ENCODE results near the gene ADSL. TPM values are rescaled to one million over a fixed set of nuclear protein-coding genes. Genes with fewer than 3 reads are reported as not detected.

Gene ADSL
- total and polyA plus RNA-seq, 9 of the 15 experiments (the other 6 are each of a cell fraction or from before 2014, with no cell fraction given) = 112 to 322 (median 146) TPM

GRCh38 chr22:40346185-40347118 lies at the start of gene ADSL (continued):
- TF ChIP-seq PCBP1 (IDR thresholded peaks at IDR 0.05; ENCODE audit: low read depth, low read length, poor library complexity, severe bottlenecking) = no peak
- no peak for TF ChIP-seq ZNF140 (CRISPR knock-in tag; IDR thresholded peaks at IDR 0.05)
- TF ChIP-seq ARID3A (IDR thresholded peaks at IDR 0.05; ENCODE audit: borderline replicate concordance, low read depth, low read length) = no peak
- TF ChIP-seq PATZ1 (CRISPR knock-in tag; IDR thresholded peaks at IDR 0.05; ENCODE audit: borderline replicate concordance) = no peak
- TF ChIP-seq, protein P1, sequence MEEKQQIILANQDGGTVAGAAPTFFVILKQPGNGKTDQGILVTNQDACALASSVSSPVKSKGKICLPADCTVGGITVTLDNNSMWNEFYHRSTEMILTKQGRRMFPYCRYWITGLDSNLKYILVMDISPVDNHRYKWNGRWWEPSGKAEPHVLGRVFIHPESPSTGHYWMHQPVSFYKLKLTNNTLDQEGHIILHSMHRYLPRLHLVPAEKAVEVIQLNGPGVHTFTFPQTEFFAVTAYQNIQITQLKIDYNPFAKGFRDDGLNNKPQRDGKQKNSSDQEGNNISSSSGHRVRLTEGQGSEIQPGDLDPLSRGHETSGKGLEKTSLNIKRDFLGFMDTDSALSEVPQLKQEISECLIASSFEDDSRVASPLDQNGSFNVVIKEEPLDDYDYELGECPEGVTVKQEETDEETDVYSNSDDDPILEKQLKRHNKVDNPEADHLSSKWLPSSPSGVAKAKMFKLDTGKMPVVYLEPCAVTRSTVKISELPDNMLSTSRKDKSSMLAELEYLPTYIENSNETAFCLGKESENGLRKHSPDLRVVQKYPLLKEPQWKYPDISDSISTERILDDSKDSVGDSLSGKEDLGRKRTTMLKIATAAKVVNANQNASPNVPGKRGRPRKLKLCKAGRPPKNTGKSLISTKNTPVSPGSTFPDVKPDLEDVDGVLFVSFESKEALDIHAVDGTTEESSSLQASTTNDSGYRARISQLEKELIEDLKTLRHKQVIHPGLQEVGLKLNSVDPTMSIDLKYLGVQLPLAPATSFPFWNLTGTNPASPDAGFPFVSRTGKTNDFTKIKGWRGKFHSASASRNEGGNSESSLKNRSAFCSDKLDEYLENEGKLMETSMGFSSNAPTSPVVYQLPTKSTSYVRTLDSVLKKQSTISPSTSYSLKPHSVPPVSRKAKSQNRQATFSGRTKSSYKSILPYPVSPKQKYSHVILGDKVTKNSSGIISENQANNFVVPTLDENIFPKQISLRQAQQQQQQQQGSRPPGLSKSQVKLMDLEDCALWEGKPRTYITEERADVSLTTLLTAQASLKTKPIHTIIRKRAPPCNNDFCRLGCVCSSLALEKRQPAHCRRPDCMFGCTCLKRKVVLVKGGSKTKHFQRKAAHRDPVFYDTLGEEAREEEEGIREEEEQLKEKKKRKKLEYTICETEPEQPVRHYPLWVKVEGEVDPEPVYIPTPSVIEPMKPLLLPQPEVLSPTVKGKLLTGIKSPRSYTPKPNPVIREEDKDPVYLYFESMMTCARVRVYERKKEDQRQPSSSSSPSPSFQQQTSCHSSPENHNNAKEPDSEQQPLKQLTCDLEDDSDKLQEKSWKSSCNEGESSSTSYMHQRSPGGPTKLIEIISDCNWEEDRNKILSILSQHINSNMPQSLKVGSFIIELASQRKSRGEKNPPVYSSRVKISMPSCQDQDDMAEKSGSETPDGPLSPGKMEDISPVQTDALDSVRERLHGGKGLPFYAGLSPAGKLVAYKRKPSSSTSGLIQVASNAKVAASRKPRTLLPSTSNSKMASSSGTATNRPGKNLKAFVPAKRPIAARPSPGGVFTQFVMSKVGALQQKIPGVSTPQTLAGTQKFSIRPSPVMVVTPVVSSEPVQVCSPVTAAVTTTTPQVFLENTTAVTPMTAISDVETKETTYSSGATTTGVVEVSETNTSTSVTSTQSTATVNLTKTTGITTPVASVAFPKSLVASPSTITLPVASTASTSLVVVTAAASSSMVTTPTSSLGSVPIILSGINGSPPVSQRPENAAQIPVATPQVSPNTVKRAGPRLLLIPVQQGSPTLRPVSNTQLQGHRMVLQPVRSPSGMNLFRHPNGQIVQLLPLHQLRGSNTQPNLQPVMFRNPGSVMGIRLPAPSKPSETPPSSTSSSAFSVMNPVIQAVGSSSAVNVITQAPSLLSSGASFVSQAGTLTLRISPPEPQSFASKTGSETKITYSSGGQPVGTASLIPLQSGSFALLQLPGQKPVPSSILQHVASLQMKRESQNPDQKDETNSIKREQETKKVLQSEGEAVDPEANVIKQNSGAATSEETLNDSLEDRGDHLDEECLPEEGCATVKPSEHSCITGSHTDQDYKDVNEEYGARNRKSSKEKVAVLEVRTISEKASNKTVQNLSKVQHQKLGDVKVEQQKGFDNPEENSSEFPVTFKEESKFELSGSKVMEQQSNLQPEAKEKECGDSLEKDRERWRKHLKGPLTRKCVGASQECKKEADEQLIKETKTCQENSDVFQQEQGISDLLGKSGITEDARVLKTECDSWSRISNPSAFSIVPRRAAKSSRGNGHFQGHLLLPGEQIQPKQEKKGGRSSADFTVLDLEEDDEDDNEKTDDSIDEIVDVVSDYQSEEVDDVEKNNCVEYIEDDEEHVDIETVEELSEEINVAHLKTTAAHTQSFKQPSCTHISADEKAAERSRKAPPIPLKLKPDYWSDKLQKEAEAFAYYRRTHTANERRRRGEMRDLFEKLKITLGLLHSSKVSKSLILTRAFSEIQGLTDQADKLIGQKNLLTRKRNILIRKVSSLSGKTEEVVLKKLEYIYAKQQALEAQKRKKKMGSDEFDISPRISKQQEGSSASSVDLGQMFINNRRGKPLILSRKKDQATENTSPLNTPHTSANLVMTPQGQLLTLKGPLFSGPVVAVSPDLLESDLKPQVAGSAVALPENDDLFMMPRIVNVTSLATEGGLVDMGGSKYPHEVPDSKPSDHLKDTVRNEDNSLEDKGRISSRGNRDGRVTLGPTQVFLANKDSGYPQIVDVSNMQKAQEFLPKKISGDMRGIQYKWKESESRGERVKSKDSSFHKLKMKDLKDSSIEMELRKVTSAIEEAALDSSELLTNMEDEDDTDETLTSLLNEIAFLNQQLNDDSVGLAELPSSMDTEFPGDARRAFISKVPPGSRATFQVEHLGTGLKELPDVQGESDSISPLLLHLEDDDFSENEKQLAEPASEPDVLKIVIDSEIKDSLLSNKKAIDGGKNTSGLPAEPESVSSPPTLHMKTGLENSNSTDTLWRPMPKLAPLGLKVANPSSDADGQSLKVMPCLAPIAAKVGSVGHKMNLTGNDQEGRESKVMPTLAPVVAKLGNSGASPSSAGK (IDR thresholded peaks at IDR 0.05) = peak; percentile 74
- TF ChIP-seq, protein P2, sequence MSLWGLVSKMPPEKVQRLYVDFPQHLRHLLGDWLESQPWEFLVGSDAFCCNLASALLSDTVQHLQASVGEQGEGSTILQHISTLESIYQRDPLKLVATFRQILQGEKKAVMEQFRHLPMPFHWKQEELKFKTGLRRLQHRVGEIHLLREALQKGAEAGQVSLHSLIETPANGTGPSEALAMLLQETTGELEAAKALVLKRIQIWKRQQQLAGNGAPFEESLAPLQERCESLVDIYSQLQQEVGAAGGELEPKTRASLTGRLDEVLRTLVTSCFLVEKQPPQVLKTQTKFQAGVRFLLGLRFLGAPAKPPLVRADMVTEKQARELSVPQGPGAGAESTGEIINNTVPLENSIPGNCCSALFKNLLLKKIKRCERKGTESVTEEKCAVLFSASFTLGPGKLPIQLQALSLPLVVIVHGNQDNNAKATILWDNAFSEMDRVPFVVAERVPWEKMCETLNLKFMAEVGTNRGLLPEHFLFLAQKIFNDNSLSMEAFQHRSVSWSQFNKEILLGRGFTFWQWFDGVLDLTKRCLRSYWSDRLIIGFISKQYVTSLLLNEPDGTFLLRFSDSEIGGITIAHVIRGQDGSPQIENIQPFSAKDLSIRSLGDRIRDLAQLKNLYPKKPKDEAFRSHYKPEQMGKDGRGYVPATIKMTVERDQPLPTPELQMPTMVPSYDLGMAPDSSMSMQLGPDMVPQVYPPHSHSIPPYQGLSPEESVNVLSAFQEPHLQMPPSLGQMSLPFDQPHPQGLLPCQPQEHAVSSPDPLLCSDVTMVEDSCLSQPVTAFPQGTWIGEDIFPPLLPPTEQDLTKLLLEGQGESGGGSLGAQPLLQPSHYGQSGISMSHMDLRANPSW (CRISPR knock-in tag; IDR thresholded peaks at IDR 0.05) = no peak
- no peak for TF ChIP-seq RFX1 (IDR thresholded peaks at IDR 0.05)

Data from K562 (cell line).